Skeletal muscle cell (primary cell): ENCODE results near the gene NBAS.
"Not testable (repeated sequence)": the region's sequence is repeated elsewhere in the genome, so short reads cannot be mapped to it uniquely, and the experiment has no call there.

ENCODE experiments used
- DNase-seq: peaks from one replicate; pipeline ENCODE4 v3.0.0-alpha.2; 2010; ENCODE audit warnings: low read depth
- H3K4me3 ChIP-seq: 2 replicates; pipeline ENCODE4 v1.5.1; 2011; ENCODE audit warnings: low read depth, mild to moderate bottlenecking, control low read depth, low read length, moderate library complexity

NBAS gene

GRCh38 chr2:15352363-15352762, 208.8 kb downstream of the NBAS start:
- DNase-seq: no peak
- no peak overlapping the region for H3K4me3 ChIP-seq

GRCh38 chr2:15348636-15349035, 212.5 kb downstream of the NBAS start:
- no peak for DNase-seq
- H3K4me3 ChIP-seq: no peak overlapping the region

GRCh38 chr2:15348045-15348444, 213.1 kb downstream of the NBAS start:
- DNase-seq: no peak
- no peak overlapping the region for H3K4me3 ChIP-seq

- no peak for DNase-seq
- H3K4me3 ChIP-seq: no peak overlapping the region
Measured at GRCh38 chr2:15346624-15347023, 214.5 kb downstream of the NBAS start.

GRCh38 chr2:15337996-15338666, 223.0 kb downstream of the NBAS start:
- H3K4me3 ChIP-seq: no peak overlapping the region
- no peak for DNase-seq

GRCh38 chr2:15334644-15335326, 226.3 kb downstream of the NBAS start:
- H3K4me3 ChIP-seq: no peak overlapping the region
- peak; percentile 28 for DNase-seq

GRCh38 chr2:15331787-15332186, 229.3 kb downstream of the NBAS start:
- H3K4me3 ChIP-seq: no peak overlapping the region
- DNase-seq: no peak

GRCh38 chr2:15325296-15325695, 235.8 kb downstream of the NBAS start:
- H3K4me3 ChIP-seq: no peak overlapping the region
- DNase-seq: no peak

GRCh38 chr2:15323227-15323626, 237.9 kb downstream of the NBAS start:
- no peak overlapping the region for H3K4me3 ChIP-seq
- no peak for DNase-seq

GRCh38 chr2:15321481-15321880, 239.7 kb downstream of the NBAS start:
- H3K4me3 ChIP-seq, DNase-seq: not testable (repeated sequence)

- no peak for DNase-seq
- no peak overlapping the region for H3K4me3 ChIP-seq
Measured at GRCh38 chr2:15316370-15316814, 244.7 kb downstream of the NBAS start.

GRCh38 chr2:15315411-15315810, 245.7 kb downstream of the NBAS start:
- no peak for DNase-seq
- H3K4me3 ChIP-seq: no peak overlapping the region

- H3K4me3 ChIP-seq: no peak overlapping the region
- peak; percentile 17 for DNase-seq
Measured at GRCh38 chr2:15313657-15314056, 247.5 kb downstream of the NBAS start.

GRCh38 chr2:15311926-15312325, 249.2 kb downstream of the NBAS start:
- no peak overlapping the region for H3K4me3 ChIP-seq
- DNase-seq: no peak

- no peak overlapping the region for H3K4me3 ChIP-seq
- DNase-seq: no peak
Measured at GRCh38 chr2:15311201-15311907, 249.8 kb downstream of the NBAS start.

- no peak for DNase-seq
- no peak overlapping the region for H3K4me3 ChIP-seq
Measured at GRCh38 chr2:15307526-15307925, 253.6 kb downstream of the NBAS start.

GRCh38 chr2:15306706-15307105, 254.4 kb downstream of the NBAS start:
- no peak overlapping the region for H3K4me3 ChIP-seq
- no peak for DNase-seq

GRCh38 chr2:15303874-15304273, 257.3 kb downstream of the NBAS start:
- H3K4me3 ChIP-seq: no peak overlapping the region
- DNase-seq: no peak

GRCh38 chr2:15302154-15302553, 259.0 kb downstream of the NBAS start:
- H3K4me3 ChIP-seq: no peak overlapping the region
- peak; percentile 71 for DNase-seq
